Right atrium auricular region (tissue), 2 donors: ENCODE results near the gene DKK3. TPM values are rescaled to one million over a fixed set of nuclear protein-coding genes. Genes with fewer than 3 reads are reported as not detected.

Experiments
- DNase-seq: peaks from one replicate; pipeline ENCODE4 v3.0.0-alpha.2; 2019; ENCODE audit warnings: low spot score
- H3K27ac ChIP-seq, 2 donors: fragments of 200-600 bp; sonication (generic); 1 replicate in 1 of 2; 2 replicates in 1 of 2; pipeline ENCODE4 v1.5.1; 2016 to 2019
- H3K27me3 ChIP-seq, 2 donors: fragments of 200-600 bp; sonication (generic); one replicate each; pipeline versions ENCODE4 v1.5.1 to v1.6.0; 2017 to 2019
- H3K36me3 ChIP-seq: fragments of 200-600 bp; sonication (generic); one replicate; pipeline ENCODE4 v1.5.1; 2016
- H3K4me1 ChIP-seq, 2 donors: fragments of 200-600 bp; sonication (generic); one replicate each; pipeline versions ENCODE4 v1.5.1 to v1.6.0; 2017 to 2019
- H3K4me3 ChIP-seq, 2 donors: fragments of 200-600 bp; sonication (generic); 1 replicate in 1 of 2; 2 replicates in 1 of 2; pipeline ENCODE4 v1.5.1; 2017 to 2019; ENCODE audit warnings: mild to moderate bottlenecking in 1 of 2, moderate library complexity in 1 of 2
- H3K9me3 ChIP-seq, 2 donors: fragments of 200-600 bp; sonication (generic); one replicate each; pipeline ENCODE4 v1.5.1; 2019
- total RNA-seq, 2 donors: library from RNA; depleted of rRNA; stranded (reverse); fragments of >200 nt; gene quantifications; one replicate each; pipeline ENCODE4 v1.1.0, GENCODE V29; 2016
- TF ChIP-seq, protein P1 (sequence below), 2 donors: fragments of 200-600 bp; sonication (generic); IDR thresholded peaks; one replicate each; pipeline ENCODE4 v1.5.1; 2019; ENCODE audit warnings: antibody characterized with exemption in 2 of 2

DKK3 gene
- total RNA-seq, 2 donors from 2014 or later = 2,934 to 5,316 TPM

DNA sequence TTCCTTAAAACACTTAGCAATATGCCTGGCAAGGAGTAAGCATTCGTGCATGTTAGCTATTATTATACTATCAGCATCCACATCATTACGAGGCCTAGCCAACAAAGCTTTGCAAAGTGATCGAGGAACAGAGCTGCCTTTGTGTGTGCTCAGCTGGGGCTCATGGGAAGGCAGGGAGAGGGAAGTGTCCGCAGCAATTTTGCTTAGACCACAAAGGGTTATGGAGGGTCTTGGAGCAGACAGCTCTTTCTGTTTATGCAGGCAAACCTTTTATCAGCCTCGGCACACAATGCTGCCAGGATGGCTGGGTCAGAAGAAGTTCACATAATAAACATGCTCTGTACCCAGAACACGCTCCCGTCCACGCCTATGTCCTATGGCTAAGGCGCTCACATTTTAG, 10.9 kb upstream of the DKK3 start:
- no peak for DNase-seq
- H3K27me3 ChIP-seq = no peaks in the 10 kb centered on the region
- peak overlapping the region; percentile 74 to 86 for H3K27ac ChIP-seq
- no peak overlapping the region for H3K4me3 ChIP-seq
- H3K4me1 ChIP-seq = peaks cover 0 to 50% of the 10 kb centered on the region in 2 donors
- TF ChIP-seq, protein P1, sequence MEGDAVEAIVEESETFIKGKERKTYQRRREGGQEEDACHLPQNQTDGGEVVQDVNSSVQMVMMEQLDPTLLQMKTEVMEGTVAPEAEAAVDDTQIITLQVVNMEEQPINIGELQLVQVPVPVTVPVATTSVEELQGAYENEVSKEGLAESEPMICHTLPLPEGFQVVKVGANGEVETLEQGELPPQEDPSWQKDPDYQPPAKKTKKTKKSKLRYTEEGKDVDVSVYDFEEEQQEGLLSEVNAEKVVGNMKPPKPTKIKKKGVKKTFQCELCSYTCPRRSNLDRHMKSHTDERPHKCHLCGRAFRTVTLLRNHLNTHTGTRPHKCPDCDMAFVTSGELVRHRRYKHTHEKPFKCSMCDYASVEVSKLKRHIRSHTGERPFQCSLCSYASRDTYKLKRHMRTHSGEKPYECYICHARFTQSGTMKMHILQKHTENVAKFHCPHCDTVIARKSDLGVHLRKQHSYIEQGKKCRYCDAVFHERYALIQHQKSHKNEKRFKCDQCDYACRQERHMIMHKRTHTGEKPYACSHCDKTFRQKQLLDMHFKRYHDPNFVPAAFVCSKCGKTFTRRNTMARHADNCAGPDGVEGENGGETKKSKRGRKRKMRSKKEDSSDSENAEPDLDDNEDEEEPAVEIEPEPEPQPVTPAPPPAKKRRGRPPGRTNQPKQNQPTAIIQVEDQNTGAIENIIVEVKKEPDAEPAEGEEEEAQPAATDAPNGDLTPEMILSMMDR (IDR thresholded peaks at IDR 0.05) = no peak
- H3K36me3 ChIP-seq = no peaks in the 10 kb centered on the region
- no peaks in the 10 kb centered on the region for H3K9me3 ChIP-seq

DNA sequence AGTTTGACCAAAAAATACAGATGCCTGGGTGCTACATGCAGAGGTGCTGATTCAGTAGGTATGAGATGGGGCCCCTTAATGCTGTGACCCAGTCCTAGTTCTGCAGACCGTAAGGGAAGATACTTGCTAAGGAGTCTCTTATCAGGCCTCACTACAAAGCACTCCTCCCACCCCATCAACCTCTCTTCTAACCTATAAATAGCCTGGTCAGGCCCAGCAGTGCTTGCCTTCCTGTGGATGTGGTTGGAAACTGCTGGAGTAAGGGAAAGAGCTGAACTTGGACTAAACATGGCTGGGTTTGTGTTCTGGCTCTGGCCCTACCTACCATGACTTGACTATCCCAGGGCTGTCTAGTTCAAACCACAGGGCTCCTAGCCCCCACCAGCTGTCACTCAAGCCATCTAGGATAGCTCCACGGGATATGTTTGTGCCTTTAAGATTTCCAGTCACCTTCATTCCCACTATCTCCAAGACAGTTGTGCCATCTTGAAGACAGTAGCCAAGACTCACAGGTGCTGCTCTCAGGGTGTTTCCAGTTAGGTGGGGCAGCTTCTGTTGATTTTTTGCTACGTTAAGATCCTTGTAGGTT, 9.5 kb upstream of the DKK3 start:
- Histone ChIP-seq H3K27ac (peak overlapping the region; percentile 74 to 86), H3K9me3 (no peaks in the 10 kb centered on the region), H3K4me1 (peaks cover 0 to 50% of the 10 kb centered on the region in 2 donors), H3K4me3 (no peak overlapping the region), H3K36me3 (no peaks in the 10 kb centered on the region), H3K27me3 (no peaks in the 10 kb centered on the region)
- TF ChIP-seq, protein P1 (IDR thresholded peaks at IDR 0.05) = no peak
- DNase-seq = no peak

DNA sequence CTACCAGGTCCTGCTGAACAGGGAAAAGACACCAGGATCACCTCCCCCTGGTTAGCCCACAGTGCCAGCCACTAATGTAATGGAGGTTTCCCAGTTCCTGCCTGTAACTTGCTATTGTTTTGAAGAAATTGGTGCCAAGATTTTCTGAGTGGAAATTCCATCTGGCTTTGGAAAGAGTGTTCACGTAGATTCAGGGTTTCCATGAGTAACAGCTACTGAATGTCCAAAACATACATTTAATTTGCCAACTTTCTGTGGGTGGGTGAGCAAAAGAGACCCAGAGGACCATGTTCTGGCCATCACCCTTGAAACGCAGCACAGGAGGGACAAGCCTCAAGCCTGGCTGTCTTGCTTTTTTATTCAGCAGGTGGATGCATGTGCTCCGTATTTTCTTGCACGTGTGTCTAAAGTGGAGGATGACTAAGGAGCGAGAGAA, 8.8 kb upstream of the DKK3 start:
- peaks cover 3 to 50% of the 10 kb centered on the region in 2 donors for H3K4me1 ChIP-seq
- no peak for DNase-seq
- H3K4me3 ChIP-seq = no peak overlapping the region
- no peaks in the 10 kb centered on the region for H3K36me3 ChIP-seq
- no peaks in the 10 kb centered on the region for H3K27me3 ChIP-seq
- H3K27ac ChIP-seq = peak overlapping the region; percentile 74 to 86
- TF ChIP-seq, protein P1 (IDR thresholded peaks at IDR 0.05) = no peak
- no peaks in the 10 kb centered on the region for H3K9me3 ChIP-seq

DNA sequence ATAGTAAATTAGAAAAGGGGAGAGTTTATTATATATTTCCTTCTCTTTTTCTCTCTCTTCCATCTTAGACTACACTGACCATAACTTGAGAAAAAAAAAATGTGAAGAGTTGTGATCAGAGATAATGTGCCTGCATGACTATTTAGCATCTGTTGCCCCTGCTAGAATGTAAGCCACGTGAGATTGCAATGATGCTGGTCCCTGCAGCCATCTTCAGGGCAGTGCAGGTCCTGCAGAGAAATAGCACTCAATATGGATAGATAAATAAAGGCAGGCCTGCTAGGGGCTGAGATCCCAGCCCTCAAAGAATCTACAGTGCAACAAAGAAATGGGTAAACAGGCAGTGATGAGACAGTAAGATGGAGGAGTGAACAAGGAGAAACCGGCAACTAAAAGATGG, 7.8 kb upstream of the DKK3 start:
- Histone ChIP-seq H3K9me3 (no peaks in the 10 kb centered on the region), H3K4me1 (peaks cover 3 to 49% of the 10 kb centered on the region in 2 donors), H3K27me3 (no peaks in the 10 kb centered on the region), H3K4me3 (no peak overlapping the region), H3K36me3 (no peaks in the 10 kb centered on the region), H3K27ac (peak overlapping the region in 1 of 2 donors; percentile 74)
- TF ChIP-seq, protein P1 (IDR thresholded peaks at IDR 0.05) = no peak
- DNase-seq = no peak

DNA sequence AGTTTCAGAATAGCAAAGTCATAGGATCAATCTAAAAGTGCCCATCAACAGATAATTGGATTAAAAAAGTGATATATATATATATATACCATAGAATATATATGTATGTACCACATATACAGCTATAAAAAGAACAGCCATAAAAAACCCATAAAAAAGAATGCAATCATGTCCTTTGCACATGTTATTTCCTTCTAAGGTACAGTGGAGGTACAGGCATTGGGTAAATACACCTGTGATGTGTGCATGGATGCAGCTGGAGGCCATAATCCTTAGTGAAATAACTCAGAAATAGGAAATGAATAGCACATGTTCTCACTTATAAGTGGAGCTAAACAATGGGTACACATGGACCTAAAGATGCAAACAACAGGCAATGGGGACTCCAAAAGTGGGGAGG, 7.1 kb upstream of the DKK3 start:
- H3K36me3 ChIP-seq = no peaks in the 10 kb centered on the region
- no peak overlapping the region for H3K4me3 ChIP-seq
- H3K4me1 ChIP-seq = peaks cover 3 to 42% of the 10 kb centered on the region in 2 donors
- DNase-seq = no peak
- H3K27ac ChIP-seq = no peak overlapping the region
- no peaks in the 10 kb centered on the region for H3K27me3 ChIP-seq
- TF ChIP-seq, protein P1 (IDR thresholded peaks at IDR 0.05) = no peak
- no peaks in the 10 kb centered on the region for H3K9me3 ChIP-seq

DNA sequence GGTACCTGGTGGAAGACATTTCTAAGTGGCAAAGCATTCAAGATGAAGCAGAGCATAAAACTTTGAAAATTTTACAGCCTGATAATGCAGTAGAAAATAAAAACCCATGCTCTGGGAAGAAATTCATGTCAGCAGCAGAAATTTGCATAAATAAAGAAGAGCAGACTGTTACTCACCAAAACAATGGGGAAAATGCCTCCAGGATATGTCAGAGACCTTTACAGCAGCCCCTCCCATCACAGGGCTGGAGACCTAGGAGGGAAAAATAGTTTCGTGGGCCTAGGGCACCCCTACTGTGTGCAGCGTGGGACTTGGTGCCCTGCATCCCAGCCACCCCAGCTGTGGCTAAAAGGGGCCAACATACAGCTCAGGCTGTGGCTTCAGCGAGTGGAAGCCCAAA, 5.4 kb upstream of the DKK3 start:
- no peak for DNase-seq
- no peak overlapping the region for H3K27ac ChIP-seq
- H3K4me1 ChIP-seq = peaks cover 3 to 34% of the 10 kb centered on the region in 2 donors
- no peaks in the 10 kb centered on the region for H3K9me3 ChIP-seq
- no peaks in the 10 kb centered on the region for H3K36me3 ChIP-seq
- no peak overlapping the region for H3K4me3 ChIP-seq
- TF ChIP-seq, protein P1 (IDR thresholded peaks at IDR 0.05) = no peak
- no peaks in the 10 kb centered on the region for H3K27me3 ChIP-seq
